Measurements from ENCODE around the gene TBL1X.

Gene TBL1X

DNA sequence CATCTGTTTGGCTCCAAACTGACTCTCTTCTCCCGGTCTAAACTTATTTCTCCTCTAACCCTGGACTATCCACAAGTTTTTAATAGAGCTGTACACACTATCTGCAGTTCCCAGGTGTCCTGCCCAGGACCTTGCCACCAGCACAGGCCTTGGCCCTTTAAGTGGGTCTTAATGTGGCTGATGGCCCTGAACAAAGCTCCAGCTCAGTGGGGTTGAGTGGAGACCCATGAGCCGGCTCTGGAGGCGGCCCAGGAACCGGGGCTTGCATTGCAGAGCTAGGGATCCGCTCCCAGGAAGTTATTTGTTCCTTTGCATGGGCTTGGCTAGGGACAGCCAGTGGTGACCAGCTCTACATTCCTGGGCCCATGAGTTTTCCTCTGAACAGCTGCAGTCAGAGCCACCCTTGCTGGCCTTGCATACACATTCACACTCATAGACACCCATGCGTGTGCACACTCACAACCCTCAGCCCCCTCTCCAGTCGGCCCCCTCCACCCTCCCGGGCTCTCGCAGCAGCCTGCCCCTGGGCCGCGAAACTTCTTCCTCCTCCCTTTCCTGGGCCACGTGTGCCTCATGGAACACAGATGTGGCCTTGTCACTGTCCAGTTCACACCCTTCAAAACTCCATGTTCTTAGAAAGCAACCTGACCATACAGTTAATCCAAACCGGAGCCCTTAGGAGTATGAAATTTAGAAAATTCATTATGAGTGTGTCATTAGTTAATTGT, 242.6 kb downstream of the TBL1X start:
- peak; percentile 44 for DNase-seq (ENCODE audit: low spot score)

DNA sequence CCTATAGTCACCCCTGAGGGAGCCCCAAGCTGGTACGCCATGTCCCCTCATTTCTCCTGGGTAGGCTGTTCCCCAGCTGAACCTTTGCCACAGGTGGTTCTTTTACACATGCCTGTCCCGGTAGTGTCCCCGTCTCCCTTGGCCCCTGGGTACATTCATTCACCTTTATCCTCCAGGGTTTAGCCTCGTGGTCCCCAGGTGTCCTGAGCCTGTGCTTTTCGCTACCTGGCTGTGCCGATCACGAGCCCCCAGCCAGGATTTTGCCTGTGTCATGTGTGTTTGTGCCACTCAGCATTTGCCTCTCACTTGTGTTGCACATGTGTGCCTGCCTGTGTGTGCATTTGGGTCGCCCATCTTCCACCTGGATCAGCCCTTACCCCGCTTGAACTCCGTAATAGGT, 243.2 kb downstream of the TBL1X start:
- DNase-seq (ENCODE audit: low spot score): no peak

DNA sequence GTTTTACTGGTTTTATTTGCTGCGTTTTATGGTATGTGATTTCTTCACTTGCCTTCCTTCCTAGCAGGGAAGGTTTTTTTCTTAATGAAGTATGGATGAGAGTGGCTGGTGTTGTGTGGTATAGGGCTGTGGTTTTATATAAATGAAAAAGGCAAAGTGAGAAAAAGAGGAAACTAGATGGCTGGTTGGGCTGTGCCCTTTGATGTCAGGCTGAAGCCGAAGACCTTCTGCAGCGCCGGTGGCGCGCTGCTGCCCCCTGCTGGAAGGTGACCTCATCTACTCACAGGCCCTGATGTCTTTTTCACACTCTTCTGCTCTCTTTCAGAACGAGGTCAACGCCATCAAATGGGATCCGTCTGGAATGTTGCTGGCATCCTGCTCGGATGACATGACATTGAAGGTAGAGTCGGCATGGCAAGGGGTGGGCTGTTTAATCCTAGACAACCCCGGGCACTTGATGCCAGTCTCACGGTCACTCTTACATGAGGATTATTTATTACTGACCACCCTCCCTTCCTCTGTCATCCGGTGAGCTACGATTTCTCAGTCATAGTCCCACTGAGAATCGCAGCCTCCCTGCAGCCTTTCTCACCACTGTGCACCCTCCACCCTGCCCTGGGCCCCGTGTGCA, 244.2 kb downstream of the TBL1X start:
- DNase-seq (ENCODE audit: low spot score): peak; percentile 68

DNA sequence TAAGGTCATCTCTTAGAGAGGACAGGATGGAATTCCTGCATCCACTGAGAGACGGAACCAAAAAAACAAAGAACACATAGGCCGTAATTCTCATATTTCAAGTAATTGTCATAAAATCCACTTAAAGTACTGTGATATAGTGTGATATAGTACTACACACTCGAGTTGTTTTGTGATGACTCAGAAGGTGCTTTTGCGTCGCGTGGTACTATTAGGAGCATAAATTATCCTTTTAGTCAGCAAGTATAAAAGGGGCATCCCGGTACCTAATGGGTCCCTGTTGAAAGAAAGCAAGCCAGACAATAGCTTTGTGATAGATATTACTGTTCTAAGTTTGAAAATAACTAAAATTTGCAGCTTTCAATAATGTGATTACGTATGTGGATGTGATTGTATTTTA, 245.5 kb downstream of the TBL1X start:
- no peak for DNase-seq (ENCODE audit: low spot score)

DNA sequence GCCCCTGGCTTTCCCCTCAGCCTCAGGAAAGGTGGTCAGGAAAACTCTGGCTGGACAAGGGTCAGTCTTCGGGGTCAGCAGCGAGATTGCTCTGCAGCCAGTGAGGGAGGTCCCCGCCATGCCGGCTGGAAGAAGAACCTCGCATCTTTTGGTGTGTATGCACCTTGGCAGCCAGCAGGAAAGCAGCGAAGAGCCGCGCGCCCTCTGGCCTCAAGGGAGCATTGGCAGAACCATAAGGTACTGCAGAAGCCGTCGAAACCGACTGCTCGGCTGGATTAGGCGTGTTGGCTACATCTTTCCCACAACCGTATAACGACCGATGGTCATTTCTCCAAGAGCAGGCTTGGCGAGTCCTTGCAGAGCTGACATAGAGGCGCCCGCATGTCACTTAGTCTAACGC, 252.5 kb downstream of the TBL1X start:
- no peak for DNase-seq (ENCODE audit: low spot score)

DNA sequence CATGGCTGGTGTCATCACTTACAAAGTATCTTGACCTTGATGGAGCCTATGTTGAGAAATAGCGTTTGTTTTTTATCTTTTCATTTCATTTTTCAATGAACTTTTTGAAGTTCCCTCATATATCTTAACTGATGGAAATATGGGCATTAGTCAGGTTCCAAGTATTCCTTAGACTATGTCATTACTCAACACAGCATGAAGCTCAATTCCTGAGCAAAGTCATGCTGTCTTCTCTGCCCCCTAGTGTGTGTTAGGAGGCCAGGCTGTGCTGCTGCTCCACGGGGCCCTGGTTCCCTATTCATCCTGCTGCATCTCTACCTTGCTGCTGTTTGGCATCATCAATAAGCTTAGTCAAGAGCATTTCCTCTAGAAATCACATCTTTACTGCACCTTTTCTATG, 259.9 kb downstream of the TBL1X start:
- DNase-seq (ENCODE audit: low spot score): no peak

DNA sequence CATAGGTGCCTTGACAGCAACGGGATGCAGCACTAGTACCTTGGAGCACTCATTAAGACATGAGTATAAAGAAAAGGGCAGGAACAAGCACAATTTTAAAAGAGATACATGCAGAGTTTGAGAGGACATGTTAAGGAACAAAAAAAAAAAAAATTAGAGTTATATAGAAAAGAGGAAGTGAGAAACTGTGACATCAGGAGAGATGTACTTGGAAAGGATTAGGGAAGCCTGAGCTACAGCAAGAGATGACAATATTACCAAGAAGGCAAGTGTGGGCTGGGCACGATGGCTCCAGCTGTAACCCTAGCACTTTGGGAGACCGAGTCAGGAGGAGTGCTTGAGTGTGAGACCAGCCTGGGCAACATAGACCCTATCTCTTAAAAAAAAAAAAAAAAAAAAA, 263.4 kb downstream of the TBL1X start:
- no peak for DNase-seq (ENCODE audit: low spot score)

DNA sequence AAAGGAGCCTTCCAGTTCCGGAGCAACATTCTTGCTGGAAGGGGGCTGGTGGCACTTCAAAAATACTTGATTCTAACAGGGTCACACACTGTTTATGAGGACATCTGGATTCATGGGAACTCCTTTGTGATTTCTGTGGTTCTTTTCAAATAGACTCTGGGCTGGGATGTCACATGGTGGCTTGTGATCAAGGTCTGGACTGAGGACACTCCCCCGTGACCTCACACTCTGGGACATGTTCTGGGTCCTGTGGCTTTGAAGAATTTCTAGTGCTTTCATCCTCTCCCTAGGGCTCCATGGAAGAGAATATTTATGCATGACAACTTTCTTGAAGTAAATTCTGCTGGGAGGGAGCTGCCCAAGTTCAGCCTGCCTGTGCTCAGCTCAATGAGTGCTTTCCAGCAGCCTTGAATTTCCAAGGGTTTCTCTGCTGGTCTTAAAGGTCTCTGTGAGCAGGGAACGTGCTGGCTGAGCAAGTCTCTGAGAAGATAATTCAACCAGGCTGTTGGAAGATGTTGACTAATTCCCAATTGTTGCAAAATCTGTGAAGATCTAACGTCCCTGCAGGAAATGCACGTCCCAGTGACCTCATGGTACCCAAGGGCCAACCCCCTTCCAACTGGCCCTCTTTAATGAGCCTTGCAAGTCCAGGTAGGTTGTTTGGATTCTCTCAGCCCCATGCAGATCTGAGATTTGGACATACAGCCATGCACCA, 264.5 kb downstream of the TBL1X start:
- no peak for DNase-seq (ENCODE audit: low spot score)

DNA sequence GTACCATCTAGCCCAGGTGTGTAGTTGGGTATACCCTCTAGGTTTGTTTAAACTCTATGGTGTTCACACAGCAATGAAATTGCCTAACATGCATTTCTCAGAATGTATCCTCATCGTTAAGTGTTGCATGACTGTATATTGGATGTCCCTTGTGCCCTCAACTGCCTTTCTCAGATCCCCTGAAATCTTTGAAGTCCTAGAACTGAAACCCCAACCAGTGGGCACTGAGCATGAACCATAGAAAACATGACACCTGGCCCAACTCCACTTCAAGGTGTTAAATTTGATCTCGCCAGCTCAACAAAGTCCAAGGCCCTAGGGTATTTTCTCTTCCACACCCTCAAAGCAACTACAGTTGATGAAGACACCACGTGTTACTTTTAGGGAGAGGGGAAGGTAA, 265.2 kb downstream of the TBL1X start:
- DNase-seq (ENCODE audit: low spot score): no peak

DNA sequence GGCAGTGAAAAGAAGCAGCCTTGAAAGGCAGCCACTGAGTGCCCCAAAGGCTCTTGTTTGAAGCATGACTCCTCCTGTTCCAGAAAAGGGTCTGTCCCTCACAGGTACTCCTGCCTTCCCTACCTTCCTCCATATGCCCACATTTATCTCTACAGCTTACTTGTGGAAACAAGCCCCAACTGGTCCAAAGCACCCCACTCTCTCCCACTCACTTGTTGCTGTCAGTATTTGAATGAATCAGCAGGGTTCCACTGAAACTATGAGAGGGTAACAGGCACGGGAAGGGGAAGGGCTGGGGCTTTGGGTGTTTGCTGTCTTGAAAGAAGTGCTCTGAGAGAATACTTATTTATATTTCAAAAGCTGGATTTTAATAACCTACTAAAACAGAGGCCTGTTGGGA, 265.9 kb downstream of the TBL1X start:
- DNase-seq (ENCODE audit: low spot score): no peak

DNA sequence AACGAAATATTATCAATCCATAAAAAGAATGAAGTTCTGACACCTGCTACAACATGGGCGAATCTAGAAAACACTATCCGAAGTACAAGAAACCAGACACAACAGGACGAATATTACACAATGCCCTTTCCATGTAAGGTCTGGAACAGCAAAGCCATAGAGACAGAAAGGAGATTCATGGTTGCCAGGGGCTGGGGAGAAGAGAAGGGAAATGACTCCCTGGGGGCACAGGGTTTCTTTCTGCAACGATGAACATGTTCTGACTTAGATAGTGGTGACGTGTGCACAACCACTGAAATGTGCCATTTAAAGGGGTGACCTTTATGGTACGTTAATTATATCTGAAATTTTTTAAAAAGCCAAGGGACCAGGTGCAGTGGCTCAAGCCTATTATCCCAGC, 272.5 kb downstream of the TBL1X start:
- DNase-seq (ENCODE audit: low spot score): no peak

DNA sequence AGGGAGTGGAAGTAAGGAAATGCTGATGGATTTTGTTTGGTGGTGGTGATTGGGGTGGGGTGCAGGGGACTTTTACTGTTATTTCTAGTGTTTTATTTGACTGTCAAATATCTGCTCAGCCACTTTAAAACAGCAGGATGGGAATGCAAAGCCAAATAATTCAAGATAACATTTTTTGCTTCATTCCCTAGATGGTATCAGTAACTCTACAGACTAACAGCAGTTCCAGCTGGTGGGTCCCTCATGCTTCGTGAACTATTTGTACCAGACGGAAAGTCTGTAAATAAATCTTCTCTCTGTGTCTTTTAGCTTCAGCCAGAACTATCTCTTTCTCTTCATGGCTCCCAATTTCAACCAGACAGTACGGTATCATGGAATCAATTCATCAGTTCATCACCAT, 273.3 kb downstream of the TBL1X start:
- DNase-seq (ENCODE audit: low spot score): no peak

DNA sequence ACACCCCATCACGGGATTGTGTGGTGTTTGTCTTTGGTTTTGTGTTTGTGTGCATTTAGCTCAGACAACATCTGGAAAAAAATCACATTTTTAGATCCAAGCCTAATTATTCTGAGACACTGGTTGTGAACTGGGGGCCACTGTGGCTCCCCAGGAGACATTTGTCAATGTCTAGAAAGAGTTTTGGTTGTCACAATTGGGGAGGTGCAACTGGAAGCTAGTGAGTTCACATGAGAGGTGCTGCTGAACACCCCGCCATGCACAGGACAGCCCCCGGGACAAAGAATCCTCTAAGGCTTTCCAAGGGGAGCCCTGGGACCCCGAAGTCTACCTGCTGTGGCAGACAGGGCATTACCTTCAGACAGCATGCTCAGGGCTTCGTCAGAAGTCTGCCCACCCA, 274.3 kb downstream of the TBL1X start:
- DNase-seq (ENCODE audit: low spot score): no peak

DNA sequence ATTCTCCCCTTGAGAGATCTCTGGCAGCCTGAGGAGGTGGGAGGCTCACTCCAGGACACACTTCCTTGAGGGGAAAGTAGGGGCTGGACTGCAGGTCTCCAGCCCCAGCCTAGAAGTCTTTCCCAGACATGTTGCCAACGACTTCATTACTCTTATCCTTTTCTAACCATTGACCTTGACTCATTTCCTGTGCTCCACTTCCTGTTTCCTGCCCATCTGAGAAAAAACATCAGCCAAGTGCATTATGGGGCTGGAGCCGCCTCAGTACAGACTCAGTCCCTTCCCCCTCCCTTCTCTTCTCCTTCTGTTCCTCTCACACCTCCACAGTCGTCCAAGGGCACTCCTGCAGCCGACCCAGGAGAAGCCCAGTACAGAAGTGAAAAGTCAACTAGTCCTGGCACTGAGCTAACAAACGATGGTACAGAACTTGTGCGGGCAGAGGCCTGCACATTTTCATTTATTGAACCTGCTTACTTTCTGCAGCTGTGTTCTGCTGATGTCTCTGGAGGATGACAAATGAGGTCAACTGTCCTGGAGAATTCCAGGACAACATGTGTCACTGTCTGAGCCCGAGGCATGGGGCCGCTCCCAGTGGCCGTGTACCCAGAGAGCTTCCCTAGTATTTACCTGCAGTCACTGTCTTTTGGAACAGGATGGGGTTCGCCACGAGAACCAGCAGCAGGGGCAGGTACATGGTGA, 280.7 kb downstream of the TBL1X start:
- no peak for DNase-seq (ENCODE audit: low spot score)

DNA sequence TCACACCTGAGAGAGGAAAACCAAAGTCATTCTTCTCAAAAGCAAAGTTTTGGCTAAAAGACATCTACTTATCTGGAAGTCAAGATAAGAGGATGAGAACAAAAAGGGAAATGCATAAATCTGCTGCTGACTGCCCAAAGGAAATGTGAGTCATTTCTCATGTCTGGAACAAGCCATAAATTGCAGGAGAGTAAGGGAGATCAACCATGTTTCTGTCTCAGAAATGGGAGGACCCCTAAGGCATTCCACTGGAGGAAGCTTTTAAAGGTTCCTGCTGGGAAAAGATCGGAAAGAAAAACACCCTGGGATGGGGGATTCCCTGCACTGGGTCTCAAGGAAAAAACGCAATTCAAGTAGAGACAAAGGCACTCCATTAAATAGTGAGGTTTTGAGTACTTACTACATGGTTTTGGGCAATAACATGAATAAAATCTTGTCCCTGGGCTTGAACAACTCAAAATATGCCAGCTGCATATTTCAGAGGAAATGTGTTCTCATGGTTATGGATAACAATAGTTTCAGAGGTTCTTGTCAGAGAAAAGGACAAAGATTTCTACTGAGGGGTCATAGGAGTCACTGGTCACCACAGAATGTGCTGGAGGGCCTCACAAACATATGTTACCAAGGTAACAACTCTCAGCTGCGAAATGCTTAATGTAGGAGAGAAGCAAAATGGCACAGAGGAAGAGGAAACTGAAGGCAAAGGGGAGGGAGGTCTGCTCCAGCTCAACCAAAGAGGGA, 281.5 kb downstream of the TBL1X start:
- DNase-seq (ENCODE audit: low spot score): peak; percentile 30

DNA sequence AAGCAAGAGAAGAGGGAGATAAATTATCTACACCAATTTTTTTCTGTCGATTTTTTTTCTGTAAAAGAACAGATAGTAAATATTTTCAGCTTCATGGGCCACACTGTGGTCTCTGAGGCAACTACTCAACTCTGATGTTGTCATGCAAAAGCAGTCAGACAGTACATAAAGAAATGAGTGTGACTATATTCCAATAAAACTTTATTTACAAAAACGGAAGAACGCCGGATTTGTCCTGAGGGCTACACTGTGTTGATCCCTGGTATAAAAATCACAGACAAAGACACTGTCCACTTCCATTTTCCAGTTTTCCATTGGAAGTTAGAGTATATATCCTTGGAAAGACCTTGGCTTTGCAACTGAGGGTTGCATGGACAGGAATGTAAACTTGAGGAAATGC, 282.8 kb downstream of the TBL1X start:
- no peak for DNase-seq (ENCODE audit: low spot score)

DNA sequence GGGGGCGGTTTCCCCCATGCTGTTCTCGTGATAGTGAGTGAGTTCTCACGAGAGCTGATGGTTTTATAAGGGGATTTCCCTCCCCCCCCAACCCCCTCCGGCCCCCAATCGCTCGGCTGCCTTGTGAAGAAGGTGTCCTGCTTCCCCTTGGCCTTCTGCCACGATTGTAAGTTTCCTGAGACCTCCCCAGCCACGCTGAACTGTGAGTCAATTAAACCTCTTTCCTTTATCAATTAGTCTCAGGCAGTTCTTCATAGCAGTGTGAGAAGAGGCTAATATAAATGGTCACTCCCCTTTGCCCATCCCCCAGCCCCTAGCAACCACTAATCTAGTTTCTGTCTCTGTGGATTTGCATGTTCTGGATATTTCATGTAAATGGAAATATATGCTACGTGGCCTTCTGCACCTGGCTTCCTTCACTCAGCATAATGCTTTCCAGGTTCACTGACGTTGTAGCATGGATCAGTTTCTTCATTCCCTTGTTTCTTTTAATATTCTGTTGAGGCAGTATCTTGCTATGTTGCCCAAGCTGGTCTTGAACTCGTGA, 284.4 kb downstream of the TBL1X start:
- no peak for DNase-seq (ENCODE audit: low spot score)

DNA sequence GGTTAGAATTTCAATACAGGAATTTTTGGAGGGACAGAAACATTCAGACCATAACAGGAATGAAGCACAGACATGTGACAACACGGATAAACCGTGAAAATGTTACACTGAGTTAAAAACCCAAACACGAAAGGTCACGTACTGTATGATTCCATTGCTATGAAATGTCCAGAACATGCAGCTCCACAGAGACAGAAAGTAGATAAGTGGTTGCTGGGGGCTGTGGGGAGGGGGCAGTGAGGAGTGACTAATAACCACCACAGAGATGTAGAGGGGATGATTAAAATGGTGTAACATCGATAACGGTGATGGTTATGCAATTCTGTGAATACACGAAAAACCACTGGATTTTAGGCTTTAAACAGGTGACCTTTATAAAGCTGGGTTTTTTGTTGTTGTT, 292.5 kb downstream of the TBL1X start:
- DNase-seq (ENCODE audit: low spot score): no peak

DNA sequence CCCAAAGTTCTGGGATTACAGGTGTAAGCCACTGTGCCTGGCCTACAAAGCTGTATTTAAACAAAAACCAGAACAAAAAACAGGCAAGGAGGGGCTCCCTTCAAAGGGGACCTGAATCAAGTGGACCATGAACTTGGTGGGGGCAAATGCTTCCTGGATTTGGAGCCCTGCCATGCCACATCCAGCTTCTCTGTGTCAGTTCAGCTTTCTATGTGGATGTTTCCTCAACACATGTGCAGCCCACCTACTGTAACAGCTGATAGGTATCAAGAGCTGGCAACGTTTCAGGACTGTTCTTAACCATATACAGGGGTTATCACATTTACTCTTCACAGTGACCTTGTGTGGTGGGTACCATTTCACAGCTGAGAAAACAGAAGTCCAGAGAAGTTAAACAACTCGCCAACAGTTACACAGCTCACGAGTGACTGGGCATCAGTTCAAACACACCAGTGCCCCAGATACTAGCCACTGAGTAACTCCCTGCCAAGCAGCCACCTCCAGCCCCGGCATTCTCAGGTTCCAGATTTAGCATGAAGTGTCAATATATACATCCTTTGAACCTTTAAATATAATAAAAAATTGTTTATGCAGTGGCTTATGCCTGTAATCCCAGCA, 293.3 kb downstream of the TBL1X start:
- no peak for DNase-seq (ENCODE audit: low spot score)

DNA sequence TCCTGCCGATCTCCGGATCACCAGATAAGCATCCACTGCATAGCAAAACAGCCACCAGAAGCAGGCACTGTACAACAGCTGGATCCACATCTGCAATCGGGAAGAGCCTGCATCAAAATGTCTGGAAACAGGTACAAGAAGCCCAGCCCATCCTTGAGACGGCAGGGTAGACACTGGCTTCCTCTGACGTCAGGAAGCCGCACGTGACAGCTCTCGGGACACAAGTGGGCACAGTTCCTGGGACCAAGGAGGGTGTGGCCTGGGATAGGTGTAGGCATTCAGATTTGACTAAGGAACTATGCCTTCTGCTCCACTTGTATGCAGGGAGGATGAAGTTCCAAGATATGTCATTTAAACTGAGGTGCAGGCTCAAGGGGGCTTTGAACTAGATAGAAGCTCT, 294.5 kb downstream of the TBL1X start:
- DNase-seq (ENCODE audit: low spot score): no peak

DNA sequence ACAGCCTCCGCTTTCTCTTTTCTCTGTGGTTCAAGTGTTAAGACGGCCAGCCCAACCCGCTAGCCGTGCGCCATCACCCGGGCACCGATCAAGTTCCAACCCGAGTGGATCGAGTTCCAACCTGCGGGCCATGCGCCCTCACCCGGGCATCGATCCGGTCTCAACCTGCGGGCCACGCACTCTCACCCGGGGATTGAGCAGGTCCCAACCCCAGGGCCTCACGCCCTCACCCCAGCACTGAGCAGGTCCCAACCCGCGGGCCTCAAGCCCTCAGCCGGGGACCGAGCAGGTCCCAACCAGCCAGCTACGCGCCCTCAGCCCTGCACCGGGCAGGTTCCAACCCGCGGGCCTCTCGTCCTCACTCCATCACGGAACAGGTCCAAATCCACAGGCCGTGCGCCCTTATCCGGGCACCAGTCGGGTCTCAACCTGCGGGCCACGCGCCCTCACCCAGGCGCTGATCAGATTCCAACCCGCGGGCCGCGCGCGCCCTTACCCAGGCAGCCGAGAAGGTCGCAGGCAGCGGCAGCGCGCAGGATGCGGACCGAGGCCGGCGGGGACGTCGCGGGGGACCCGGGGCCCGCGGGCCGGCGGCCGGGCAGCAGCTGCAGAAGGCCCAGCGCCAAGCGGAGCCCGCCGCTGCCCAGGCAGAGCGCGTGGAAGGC, 300.3 kb downstream of the TBL1X start:
- DNase-seq (ENCODE audit: low spot score): no peak

All from hepatic stellate cell (primary cell).